Naive thymus-derived CD4-positive, alpha-beta T cell (primary cell): ENCODE measurements around the gene CA5A. TPM values are rescaled to one million over a fixed set of nuclear protein-coding genes. Genes with fewer than 3 reads are reported as not detected.

Experiments
- ATAC-seq: fragments of 150-1000 bp; cut with Tn5 transposase; 2 replicates; pipeline ENCODE4 v1.10.0; 2021; ENCODE audit warnings: mild to moderate bottlenecking, moderate library complexity
- CTCF ChIA-PET: fragments of 350-600 bp; sonication (Branson Sonifier 250); formaldehyde crosslinking; loops from one replicate; lab custom pipeline; 2021; ENCODE audit warnings: antibody characterized with exemption; lab: Charles Lee
- POLR2A ChIA-PET: fragments of 350-600 bp; sonication (Branson Sonifier 250); formaldehyde crosslinking; loops from one replicate; lab custom pipeline; 2021; ENCODE audit warnings: antibody characterized with exemption, inconsistent platforms; lab: Charles Lee
- DNase-seq, 9 donors: peaks; one replicate each; pipeline versions ENCODE4 v3.0.0 to v3.0.0-alpha.2; 2020 to 2022; ENCODE audit warnings: mixed read lengths in 1 of 9
- H3K27ac ChIP-seq: one replicate; pipeline ENCODE4 v1.7.0; 2013; ENCODE audit warnings: mild to moderate bottlenecking, low read depth, low read length, moderate library complexity
- H3K27me3 ChIP-seq, 2 donors: one replicate each; pipeline ENCODE4 v1.7.0; 2013; ENCODE audit warnings: low read length in 2 of 2, mild to moderate bottlenecking in 2 of 2, moderate library complexity in 2 of 2; ENCODE audit not compliant: control insufficient read depth in 2 of 2, insufficient read depth in 2 of 2
- H3K36me3 ChIP-seq, 3 experiments: 1 replicate in 2 of 3; 2 replicates in 1 of 3; pipeline ENCODE4 v1.7.0; 2013; ENCODE audit warnings: low read length in 3 of 3, mild to moderate bottlenecking in 3 of 3, moderate library complexity in 1 of 3; ENCODE audit not compliant: insufficient read depth in 3 of 3, control insufficient read depth in 2 of 3
- H3K4me1 ChIP-seq, 2 donors: one replicate each; pipeline ENCODE4 v1.7.0; 2013; ENCODE audit warnings: low read length in 2 of 2, mild to moderate bottlenecking in 2 of 2, moderate library complexity in 1 of 2; ENCODE audit not compliant: control insufficient read depth in 2 of 2, insufficient read depth in 2 of 2
- H3K4me3 ChIP-seq: 2 replicates; pipeline ENCODE4 v1.7.0; 2013; ENCODE audit warnings: mild to moderate bottlenecking, low read length
- H3K9me3 ChIP-seq, 3 experiments: 1 replicate in 2 of 3; 2 replicates in 1 of 3; pipeline ENCODE4 v1.7.0; 2013; ENCODE audit warnings: low read length in 3 of 3; ENCODE audit not compliant: control insufficient read depth in 2 of 3
- H3K27ac Mint-ChIP-seq, 9 donors: one replicate each; pipeline ENCODE4 v1.8.0; 2020 to 2022; ENCODE audit warnings: mixed read lengths in 9 of 9, mild to moderate bottlenecking in 8 of 9, moderate library complexity in 5 of 9, inconsistent platforms in 2 of 9
- H3K27me3 Mint-ChIP-seq, 5 donors: one replicate each; pipeline ENCODE4 v1.8.0; 2021 to 2022; ENCODE audit warnings: mixed read lengths in 5 of 5, mild to moderate bottlenecking in 1 of 5
- H3K36me3 Mint-ChIP-seq, 5 donors: one replicate each; pipeline ENCODE4 v1.8.0; 2020 to 2022; ENCODE audit warnings: mixed read lengths in 5 of 5, mild to moderate bottlenecking in 3 of 5, inconsistent platforms in 1 of 5
- H3K4me1 Mint-ChIP-seq, 7 donors: one replicate each; pipeline ENCODE4 v1.8.0; 2020 to 2022; ENCODE audit warnings: mixed read lengths in 7 of 7, mild to moderate bottlenecking in 3 of 7, inconsistent platforms in 1 of 7
- H3K4me3 Mint-ChIP-seq, 10 donors: one replicate each; pipeline ENCODE4 v1.8.0; 2020 to 2022; ENCODE audit warnings: mild to moderate bottlenecking in 10 of 10, mixed read lengths in 10 of 10, moderate library complexity in 6 of 10, inconsistent platforms in 2 of 10
- H3K9me3 Mint-ChIP-seq, 11 donors: one replicate each; pipeline ENCODE4 v1.8.0; 2020 to 2022; ENCODE audit warnings: mixed read lengths in 11 of 11, mild to moderate bottlenecking in 4 of 11, inconsistent platforms in 1 of 11, moderate library complexity in 1 of 11
- intact Hi-C, 2 donors: fragments of 100-400 bp; cut with micrococcal nuclease; formaldehyde crosslinking; loops; one replicate each; pipeline ENCODE4 v1.15.1; 2023
- polyA plus RNA-seq, 2 donors: library from polyadenylated mRNA; unstranded; fragments of 300-500 nt; fragmentation: Illumina TruSeq; gene quantifications; one replicate each; pipeline ENCODE4 v1.2.3, GENCODE V29; 2021
- total RNA-seq, 6 experiments: library from RNA in 5 of 6; stranded (reverse) in 5 of 6; gene quantifications; 1 replicate in 5 of 6; 2 replicates in 1 of 6; pipeline ENCODE4 v1.2.3 and lab custom pipeline; 2021 to 2026

The CA5A gene
- total and polyA plus RNA-seq, 7 experiments from 2014 or later = not detected

DNA sequence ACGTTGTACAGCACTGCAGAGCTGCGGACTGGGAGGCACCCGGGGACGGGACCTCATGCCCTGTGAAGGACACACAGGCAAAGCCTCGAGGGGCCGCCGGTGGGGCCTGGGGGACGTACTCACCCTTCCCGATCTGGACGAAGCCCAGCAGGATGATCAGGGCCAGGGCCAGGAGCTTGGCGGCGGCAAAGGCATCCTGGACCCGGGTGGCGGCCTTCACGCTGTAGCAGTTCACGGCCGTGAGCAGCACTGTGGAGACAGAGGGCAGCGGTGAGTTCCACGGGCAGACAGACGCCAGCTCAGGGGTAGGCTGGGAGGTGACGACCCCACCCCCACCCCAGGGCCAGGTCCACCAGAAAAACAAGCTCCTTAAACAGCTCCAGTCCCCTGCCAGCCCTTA lies 84.7 kb downstream of the CA5A start:
- ATAC-seq = no peak
- H3K27ac Mint-ChIP-seq = no peak overlapping the region
- H3K27me3 Mint-ChIP-seq = no peaks in the 10 kb centered on the region
- peaks cover 0 to 12% (median 0%) of the 10 kb centered on the region in 5 donors for H3K36me3 Mint-ChIP-seq
- Histone ChIP-seq H3K4me3 (no peak overlapping the region), H3K27me3 (no peaks in the 10 kb centered on the region), H3K9me3 (no peaks in the 10 kb centered on the region), H3K36me3 (peaks cover 0 to 23% (median 5%) of the 10 kb centered on the region in 3 experiments), H3K4me1 (peaks cover 20 to 30% of the 10 kb centered on the region in 2 donors), H3K27ac (no peak overlapping the region)
- H3K4me1 Mint-ChIP-seq = peaks cover 9 to 43% (median 18%) of the 10 kb centered on the region in 7 donors
- intact Hi-C loops = loop anchor here in 1 of 2 donors (5.0 kb wide), 1 partner anchor 44 kb away; no protein-coding TSS in a partner anchor
- no peaks in the 10 kb centered on the region for H3K9me3 Mint-ChIP-seq
- POLR2A ChIA-PET = interaction anchor here (0.7 to 1.5 kb wide), 2 partner anchors 20 to 75 kb away, joined by 4 to 5 read pairs; no protein-coding TSS in a partner anchor
- no peak for DNase-seq
- H3K4me3 Mint-ChIP-seq = no peak overlapping the region
- CTCF ChIA-PET = interaction anchor here (0.6 to 4.1 kb wide), 7 partner anchors 14 to 122 kb away, joined by 3 to 20 read pairs (median 6); partner anchors contain the start of gene SLC7A5

DNA sequence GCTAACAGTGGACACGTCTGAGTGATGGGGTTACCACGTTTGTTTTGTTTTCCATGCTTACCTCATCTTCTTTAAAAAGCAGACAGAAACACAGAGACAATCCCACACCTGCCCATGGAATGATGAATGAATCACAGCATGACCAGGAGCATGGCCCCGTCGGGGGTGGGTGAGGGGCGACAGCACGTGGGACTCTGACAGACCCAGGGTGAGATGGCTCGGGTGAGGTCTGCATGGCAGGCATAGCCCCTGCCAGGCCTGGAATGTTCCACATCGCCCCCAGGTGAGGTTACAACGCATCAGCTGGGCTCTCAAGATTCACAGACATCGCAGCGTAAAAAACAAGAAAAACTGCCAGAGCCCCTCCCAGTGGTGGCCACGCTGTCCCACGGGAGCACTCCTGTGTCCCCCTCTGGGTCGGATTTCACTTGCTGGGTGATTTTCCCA lies 85.2 kb downstream of the CA5A start:
- Histone ChIP-seq H3K4me1 (peaks cover 20 to 28% of the 10 kb centered on the region in 2 donors), H3K27me3 (no peaks in the 10 kb centered on the region), H3K27ac (no peak overlapping the region), H3K9me3 (no peaks in the 10 kb centered on the region), H3K36me3 (peaks cover 0 to 23% (median 5%) of the 10 kb centered on the region in 3 experiments), H3K4me3 (no peak overlapping the region)
- no peak for DNase-seq
- H3K4me1 Mint-ChIP-seq = peaks cover 9 to 39% (median 18%) of the 10 kb centered on the region in 7 donors
- H3K27ac Mint-ChIP-seq = peak overlapping the region in 1 of 9 donors; percentile 9
- ChIA-PET POLR2A (interaction anchor here (0.7 to 1.5 kb wide), 2 partner anchors 20 to 75 kb away, joined by 4 to 5 read pairs; no protein-coding TSS in a partner anchor), CTCF (interaction anchor here (0.6 to 4.1 kb wide), 6 partner anchors 15 to 122 kb away, joined by 3 to 20 read pairs (median 6); partner anchors contain the start of gene SLC7A5)
- ATAC-seq = no peak
- H3K4me3 Mint-ChIP-seq = no peak overlapping the region
- peaks cover 0 to 12% (median 0%) of the 10 kb centered on the region in 5 donors for H3K36me3 Mint-ChIP-seq
- H3K9me3 Mint-ChIP-seq = no peaks in the 10 kb centered on the region
- intact Hi-C loops = loop anchor here in 1 of 2 donors (5.0 kb wide), 1 partner anchor 44 kb away; no protein-coding TSS in a partner anchor
- H3K27me3 Mint-ChIP-seq = no peaks in the 10 kb centered on the region

- ChIA-PET POLR2A (interaction anchor here (1.0 to 1.5 kb wide), 3 partner anchors 15 to 21 kb away, joined by 3 to 8 read pairs (median 4); no protein-coding TSS in a partner anchor), CTCF (interaction anchor here (0.8 to 6.2 kb wide), 17 partner anchors 9 to 177 kb away, joined by 4 to 79 read pairs (median 6); partner anchors contain the start of gene SLC7A5)
- H3K4me1 ChIP-seq = peaks cover 13 to 20% of the 10 kb centered on the region in 2 donors
- Mint-ChIP-seq H3K27ac (peak overlapping the region in 1 of 9 donors; percentile 38), H3K4me1 (peaks cover 6 to 30% (median 17%) of the 10 kb centered on the region in 7 donors), H3K4me3 (no peak overlapping the region), H3K27me3 (no peaks in the 10 kb centered on the region), H3K36me3 (peaks cover 0 to 12% (median 0%) of the 10 kb centered on the region in 5 donors), H3K9me3 (no peaks in the 10 kb centered on the region)
- DNase-seq (peak; percentile 60 to 85 (median 74)), ATAC-seq (peak; percentile 60)
- H3K9me3 ChIP-seq = no peaks in the 10 kb centered on the region
- H3K27me3 ChIP-seq = no peaks in the 10 kb centered on the region
- peaks cover 0 to 23% (median 5%) of the 10 kb centered on the region in 3 experiments for H3K36me3 ChIP-seq
- H3K4me3 ChIP-seq = no peak overlapping the region
- intact Hi-C loops = loop anchor here (1.0 to 5.0 kb wide), 4 partner anchors 21 to 71 kb away; no protein-coding TSS in a partner anchor
- H3K27ac ChIP-seq = no peak overlapping the region
Observed at GRCh38 chr16:87850009-87851006, 86.0 kb downstream of the CA5A start.

- Mint-ChIP-seq H3K27me3 (no peaks in the 10 kb centered on the region), H3K4me1 (peaks cover 6 to 28% (median 18%) of the 10 kb centered on the region in 7 donors), H3K27ac (peak overlapping the region in 1 of 9 donors; percentile 38), H3K4me3 (no peak overlapping the region), H3K36me3 (peaks cover 0 to 12% (median 0%) of the 10 kb centered on the region in 5 donors), H3K9me3 (no peaks in the 10 kb centered on the region)
- ChIA-PET POLR2A (interaction anchor here (1.0 to 1.2 kb wide), 2 partner anchors 16 to 22 kb away, joined by 3 to 8 read pairs; no protein-coding TSS in a partner anchor), CTCF (interaction anchor here (0.6 to 6.2 kb wide), 19 partner anchors 9 to 177 kb away, joined by 3 to 79 read pairs (median 6); partner anchors contain the start of gene SLC7A5)
- no peaks in the 10 kb centered on the region for H3K9me3 ChIP-seq
- no peaks in the 10 kb centered on the region for H3K27me3 ChIP-seq
- DNase-seq (no peak), ATAC-seq (no peak)
- intact Hi-C loops = loop anchor here (1.0 to 5.0 kb wide), 4 partner anchors 22 to 70 kb away; no protein-coding TSS in a partner anchor
- peaks cover 0 to 23% (median 5%) of the 10 kb centered on the region in 3 experiments for H3K36me3 ChIP-seq
- no peak overlapping the region for H3K4me3 ChIP-seq
- no peak overlapping the region for H3K27ac ChIP-seq
- H3K4me1 ChIP-seq = peaks cover 12 to 13% of the 10 kb centered on the region in 2 donors
Observed at GRCh38 chr16:87849419-87850008, 86.8 kb downstream of the CA5A start.

DNA sequence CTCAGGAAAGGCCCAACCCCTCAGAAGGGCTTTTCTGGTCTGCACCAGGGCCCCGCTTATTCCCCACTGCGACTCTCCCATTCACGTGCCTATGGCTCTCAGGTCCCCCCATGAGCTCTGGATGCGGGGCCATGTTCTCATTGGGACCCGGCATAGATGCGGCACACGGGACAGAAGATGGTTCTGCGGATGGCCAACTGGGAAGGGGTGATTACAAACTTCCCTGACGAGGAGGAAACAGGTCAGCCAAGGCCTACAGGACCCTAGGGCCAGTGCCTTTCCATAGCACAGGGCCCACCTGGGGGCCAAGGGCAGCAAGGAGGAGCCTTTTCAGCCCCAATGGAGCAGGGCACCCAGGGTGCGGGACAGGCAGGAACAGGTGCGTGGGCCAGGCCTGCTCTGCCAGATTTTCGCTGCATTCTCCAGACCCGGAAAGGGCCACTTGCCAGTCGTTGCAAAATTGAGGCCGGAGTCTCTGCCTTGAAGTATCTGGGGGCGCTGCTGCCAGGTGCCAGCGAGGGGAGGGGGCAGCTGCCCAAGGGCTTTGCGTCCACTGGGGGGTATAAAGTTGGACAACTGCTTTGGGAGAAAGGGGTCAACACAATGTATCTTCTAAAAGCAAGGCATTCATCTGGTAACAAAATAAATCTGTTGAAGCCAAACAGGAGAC lies 87.5 kb downstream of the CA5A start:
- Histone ChIP-seq H3K4me3 (no peak overlapping the region), H3K27ac (no peak overlapping the region), H3K36me3 (peaks cover 0 to 23% (median 5%) of the 10 kb centered on the region in 3 experiments), H3K4me1 (peaks cover 7 to 13% of the 10 kb centered on the region in 2 donors), H3K27me3 (no peaks in the 10 kb centered on the region), H3K9me3 (no peaks in the 10 kb centered on the region)
- intact Hi-C loops = no loop called here
- CTCF ChIA-PET = interaction anchor here (0.6 to 6.2 kb wide), 14 partner anchors 9 to 178 kb away, joined by 3 to 79 read pairs (median 6); partner anchors contain the start of gene SLC7A5
- Mint-ChIP-seq H3K27ac (peak overlapping the region in 1 of 9 donors; percentile 49), H3K4me3 (no peak overlapping the region), H3K27me3 (no peaks in the 10 kb centered on the region), H3K9me3 (no peaks in the 10 kb centered on the region), H3K36me3 (peaks cover 0 to 10% (median 0%) of the 10 kb centered on the region in 5 donors), H3K4me1 (peaks cover 6 to 25% (median 12%) of the 10 kb centered on the region in 7 donors)
- ATAC-seq = no peak
- POLR2A ChIA-PET = interaction anchor here (1.0 kb wide), 1 partner anchor 22 kb away, joined by 8 read pairs; no protein-coding TSS in a partner anchor
- no peak for DNase-seq
